GF-D8 (cell line): ENCODE measurements around the gene HAGHL.

ENCODE experiments used
- DNase-seq: peaks from one replicate; lab custom pipeline; 2025; lab: John Stamatoyannopoulos, UW

HAGHL gene

GRCh38 chr16:759110-759910, 32.4 kb downstream of the HAGHL start:
- no peak for DNase-seq

- DNase-seq: no peak
Observed at GRCh38 chr16:760065-760464, 33.2 kb downstream of the HAGHL start.

- DNase-seq: no peak
Observed at GRCh38 chr16:760545-761343, 33.8 kb downstream of the HAGHL start, which contains the start of gene MSLN. Gene MSLN (plus strand): TSS chr16:760734. CDS start chr16:762681, 1,947 bp downstream.

GRCh38 chr16:761625-762513, 35.0 kb downstream of the HAGHL start:
- DNase-seq: no peak

- no peak for DNase-seq
Observed at GRCh38 chr16:762595-763268, 35.8 kb downstream of the HAGHL start.

- DNase-seq: no peak
Observed at GRCh38 chr16:763369-764183, 36.7 kb downstream of the HAGHL start.

- no peak for DNase-seq
Observed at GRCh38 chr16:764184-764750, 37.4 kb downstream of the HAGHL start.

- no peak for DNase-seq
Observed at GRCh38 chr16:764848-765487, 38.1 kb downstream of the HAGHL start.

- no peak for DNase-seq
Observed at GRCh38 chr16:765488-765865, 38.6 kb downstream of the HAGHL start.

GRCh38 chr16:766008-766819, 39.3 kb downstream of the HAGHL start:
- DNase-seq: no peak

GRCh38 chr16:766820-767640, 40.1 kb downstream of the HAGHL start:
- DNase-seq: no peak

- DNase-seq: no peak
Observed at GRCh38 chr16:767743-768235, 40.9 kb downstream of the HAGHL start.

GRCh38 chr16:768428-768827, 41.5 kb downstream of the HAGHL start:
- no peak for DNase-seq

GRCh38 chr16:769184-769784, 42.4 kb downstream of the HAGHL start:
- no peak for DNase-seq

GRCh38 chr16:769934-770333, 43.0 kb downstream of the HAGHL start:
- no peak for DNase-seq

GRCh38 chr16:770411-770810, 43.5 kb downstream of the HAGHL start:
- DNase-seq: no peak

- no peak for DNase-seq
Observed at GRCh38 chr16:772959-773358, 46.1 kb downstream of the HAGHL start.
